Activated CD4-positive, alpha-beta T cell treated with anti-CD3 and anti-CD28 coated beads, Interleukin-2, amount 50 U/mL, for 48 hours (primary cell): ENCODE measurements around the gene PYHIN1.

Experiments
- DNase-seq, 2 experiments: peaks; one replicate each; pipeline ENCODE4 v3.0.0-alpha.2; 2020

PYHIN1 gene

GRCh38 chr1:158931055-158931737, at the start of gene PYHIN1:
PYHIN1 (plus strand) TSS chr1:158931552; CDS start chr1:158936911, 5,359 bp downstream.
- peak in 1 of 2 experiments; percentile 17 for DNase-seq

DNA sequence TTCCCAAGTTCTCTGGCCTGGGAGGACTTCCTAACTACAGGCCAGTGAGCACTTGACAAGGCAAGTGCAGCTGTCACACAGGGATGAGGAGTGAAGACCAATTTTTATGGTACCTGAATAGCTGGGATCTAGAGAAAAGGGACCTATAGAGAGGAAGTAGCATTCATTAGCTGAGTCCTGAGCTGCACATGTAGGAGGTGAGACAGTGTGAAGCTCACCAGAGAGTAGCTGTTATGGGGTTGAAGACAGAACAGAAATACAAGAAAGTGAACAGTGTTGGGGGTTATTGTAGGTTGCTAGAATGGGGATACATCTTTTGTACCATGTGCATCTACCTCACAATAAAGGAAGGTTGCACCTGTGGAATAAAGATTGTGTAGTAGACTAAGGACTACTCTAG, 37.7 kb upstream of the PYHIN1 start:
- no peak for DNase-seq

DNA sequence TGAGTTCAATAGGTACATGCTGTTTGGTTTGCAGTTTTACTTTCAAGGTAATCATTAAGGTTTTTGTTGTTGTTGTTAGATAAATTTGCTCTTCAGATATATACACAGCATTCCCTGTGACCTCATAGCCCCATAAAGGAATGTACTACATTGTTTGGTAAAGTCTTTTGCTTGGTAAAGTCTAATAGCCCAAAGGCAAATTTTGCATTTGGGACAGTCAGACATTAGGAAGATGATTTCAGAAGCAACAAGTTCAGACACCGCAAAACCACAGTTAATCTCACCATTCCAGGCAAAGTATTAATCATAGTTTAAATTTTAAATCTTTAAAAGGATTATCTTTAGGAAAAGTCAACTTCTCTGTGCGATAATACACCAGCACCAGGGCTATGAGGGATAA, 32.6 kb upstream of the PYHIN1 start:
- DNase-seq: no peak

DNA sequence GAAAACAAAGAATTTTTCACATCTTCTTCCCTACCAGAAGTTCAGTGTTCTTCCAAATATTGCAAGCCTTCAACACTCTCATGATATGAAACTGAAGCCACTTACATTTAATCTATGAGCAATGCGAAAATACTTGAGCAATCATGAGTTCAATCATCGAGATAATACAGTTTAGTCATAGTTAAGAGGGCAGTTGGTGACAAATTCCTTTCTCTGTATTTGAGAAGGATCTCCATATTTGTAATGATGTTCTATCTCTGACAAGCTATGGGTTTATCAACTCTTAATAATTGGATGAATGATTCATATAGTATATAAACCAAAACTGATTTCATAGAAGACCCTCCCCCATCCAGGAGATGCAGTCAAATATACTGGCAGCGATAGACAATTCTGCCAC, 29.7 kb upstream of the PYHIN1 start:
- DNase-seq: no peak

- DNase-seq: no peak
Measured at GRCh38 chr1:158916085-158916484, 15.3 kb upstream of the PYHIN1 start.

DNA sequence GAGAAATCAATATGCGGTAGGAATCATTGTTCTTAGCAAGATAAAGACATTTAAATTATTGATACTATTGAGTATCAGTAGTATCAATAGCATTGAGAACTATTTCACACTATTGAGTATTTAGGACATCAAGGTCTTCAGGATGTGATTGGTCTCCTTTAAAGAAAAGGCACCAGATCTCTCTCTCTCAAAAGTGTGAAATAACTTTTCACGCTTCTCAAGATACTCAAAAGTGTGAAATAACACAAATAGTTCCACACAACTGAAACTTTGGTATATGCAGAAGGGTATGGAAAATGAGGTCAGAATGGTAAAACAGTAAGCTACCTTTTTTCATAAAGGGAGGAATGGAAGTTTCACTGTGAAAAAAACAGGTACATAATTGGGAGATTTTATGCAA, 6.7 kb upstream of the PYHIN1 start:
- DNase-seq: no peak

DNA sequence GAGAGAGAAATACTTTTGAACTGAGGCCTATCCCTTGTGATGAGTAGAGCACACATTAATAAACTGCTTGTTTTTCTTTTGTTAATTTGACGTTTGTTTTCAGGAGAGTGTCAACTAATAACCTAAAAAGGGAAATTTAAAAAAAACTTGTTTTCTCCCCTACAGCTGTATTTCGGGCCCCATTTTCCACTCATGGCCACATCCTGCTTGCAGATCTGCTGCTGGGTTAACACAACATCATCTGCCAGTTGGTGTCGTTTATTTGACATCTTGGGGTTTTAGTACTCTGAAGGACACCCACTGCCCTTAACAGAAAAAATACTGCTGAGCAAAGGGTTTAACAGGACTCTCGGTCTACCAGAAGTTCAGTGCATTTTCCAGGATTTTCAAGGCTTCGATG, 848 bp upstream of the PYHIN1 start:
- DNase-seq: peak; percentile 19 to 27

- no peak for DNase-seq
Measured at GRCh38 chr1:158932171-158932570, 819 bp downstream of the PYHIN1 start.

DNA sequence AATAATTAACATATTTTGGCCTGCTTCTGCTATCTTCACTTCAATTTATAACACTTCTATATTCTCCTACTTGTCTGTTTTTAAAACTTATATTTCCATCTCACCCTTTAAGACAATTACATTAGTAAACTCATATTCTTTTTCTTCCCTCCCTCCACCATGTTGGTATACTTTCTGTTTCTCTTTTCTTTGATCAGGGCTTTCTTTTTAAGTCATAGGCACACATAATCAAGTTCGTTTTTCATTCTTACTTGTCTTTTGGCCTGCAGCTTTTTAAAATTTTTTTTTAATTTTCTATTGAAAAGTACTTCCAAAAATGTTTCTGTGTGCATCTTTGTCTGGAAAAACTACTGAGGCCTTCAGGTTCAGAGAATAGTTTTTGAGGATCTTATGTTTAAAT, 2.3 kb downstream of the PYHIN1 start:
- no peak for DNase-seq

GRCh38 chr1:158939180-158939579, 7.8 kb downstream of the PYHIN1 start:
- no peak for DNase-seq

GRCh38 chr1:158941317-158941716, 10.0 kb downstream of the PYHIN1 start:
- no peak for DNase-seq

DNA sequence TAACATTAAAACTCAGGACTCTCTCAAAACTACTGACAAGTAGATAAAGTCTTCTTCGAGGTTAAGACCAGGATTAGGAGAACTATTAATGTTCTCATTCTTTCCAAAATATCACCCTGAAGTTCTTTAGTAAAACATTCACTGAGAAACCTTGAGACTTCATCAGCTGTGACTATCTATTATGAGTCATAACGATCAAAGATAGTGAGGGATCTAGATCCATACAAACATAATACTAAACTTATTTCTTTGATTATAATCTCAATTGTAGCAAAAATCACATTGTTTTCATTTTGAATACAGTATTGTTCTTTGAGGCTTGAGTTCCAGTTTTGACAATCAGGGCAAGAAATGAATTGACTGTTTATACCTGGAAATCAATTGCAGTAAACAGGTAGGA, 11.1 kb downstream of the PYHIN1 start:
- DNase-seq: no peak

DNA sequence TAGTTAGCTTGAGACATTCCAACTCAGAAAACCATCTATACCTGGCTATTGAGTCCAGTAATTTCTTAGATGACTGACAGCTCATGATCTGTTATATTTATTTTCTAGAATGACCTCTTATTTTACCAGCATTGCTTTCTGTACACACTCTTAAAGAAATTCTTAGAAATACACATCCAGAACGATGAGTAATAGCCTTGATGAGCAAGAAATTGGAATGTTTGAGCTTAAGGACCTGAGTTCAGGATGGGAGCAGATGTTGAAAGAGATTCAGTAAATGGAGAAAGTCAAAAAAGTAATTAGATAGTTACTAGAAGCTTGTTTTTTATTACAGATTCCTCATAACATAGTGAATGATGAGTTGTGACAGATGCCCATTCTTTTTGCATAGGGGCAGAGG, 11.7 kb downstream of the PYHIN1 start:
- no peak for DNase-seq

DNA sequence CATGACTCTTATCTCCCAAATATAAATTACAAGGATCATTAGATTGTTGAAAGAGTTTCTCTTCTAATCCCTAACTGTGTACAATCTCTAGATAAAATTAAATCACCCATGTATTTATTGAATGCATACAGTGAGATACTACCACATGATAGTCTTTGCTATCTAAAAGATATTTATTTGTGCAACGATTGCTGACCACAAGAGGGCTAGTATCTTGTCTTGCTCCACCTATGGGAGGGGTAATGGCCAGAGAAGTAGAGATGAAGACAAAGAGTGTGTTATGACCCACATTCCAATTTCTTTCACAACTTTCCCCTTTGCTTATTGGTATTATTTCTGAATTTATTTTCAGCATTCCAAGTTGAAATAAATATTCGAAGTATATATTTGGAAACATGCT, 13.7 kb downstream of the PYHIN1 start:
- DNase-seq: no peak

- no peak for DNase-seq
Measured at GRCh38 chr1:158946785-158947184, 15.4 kb downstream of the PYHIN1 start.

DNA sequence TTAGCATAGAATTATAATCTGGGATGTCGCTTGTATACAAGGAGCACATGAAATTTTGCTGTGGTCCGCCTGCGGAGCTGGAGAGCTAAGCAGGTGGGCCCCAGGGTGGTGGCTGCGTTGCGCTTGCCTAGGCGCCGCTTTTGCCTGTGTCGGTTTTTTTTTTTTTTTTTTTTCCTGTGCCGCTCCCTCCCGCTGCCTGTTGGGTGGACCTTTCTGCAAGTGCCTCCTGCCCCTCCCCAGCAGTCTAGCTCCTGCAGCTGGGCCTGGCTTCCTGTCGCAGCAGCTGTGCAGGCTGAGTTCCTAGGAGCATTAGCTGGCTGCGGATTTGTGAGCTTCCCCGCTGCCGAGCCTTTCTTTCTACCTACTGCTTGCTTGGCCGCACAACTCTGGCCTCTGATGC, 20.6 kb downstream of the PYHIN1 start:
- DNase-seq: no peak

DNA sequence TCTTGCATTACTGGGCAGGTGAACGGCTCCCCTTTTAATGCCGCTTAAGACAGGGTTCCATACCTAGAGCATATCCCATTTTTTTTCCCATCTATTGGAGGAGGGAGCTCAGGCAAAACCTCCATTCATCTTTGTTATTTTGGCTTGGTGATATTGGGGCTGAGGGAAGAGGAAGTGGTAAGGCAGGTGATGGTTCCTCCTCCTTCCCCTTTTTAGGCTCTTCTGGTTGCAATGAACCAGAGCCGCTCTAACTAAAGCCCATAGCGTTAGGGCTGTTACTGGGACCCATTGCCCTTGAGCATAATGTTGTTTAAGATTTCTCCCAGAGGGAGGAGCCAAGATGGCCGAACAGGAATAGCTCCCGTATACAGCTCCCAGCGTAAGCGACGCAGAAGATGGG, 21.1 kb downstream of the PYHIN1 start:
- DNase-seq: no peak

- DNase-seq: no peak
Measured at GRCh38 chr1:158961178-158961577, 29.8 kb downstream of the PYHIN1 start.

GRCh38 chr1:158962983-158963382, 31.6 kb downstream of the PYHIN1 start:
- DNase-seq: no peak

DNA sequence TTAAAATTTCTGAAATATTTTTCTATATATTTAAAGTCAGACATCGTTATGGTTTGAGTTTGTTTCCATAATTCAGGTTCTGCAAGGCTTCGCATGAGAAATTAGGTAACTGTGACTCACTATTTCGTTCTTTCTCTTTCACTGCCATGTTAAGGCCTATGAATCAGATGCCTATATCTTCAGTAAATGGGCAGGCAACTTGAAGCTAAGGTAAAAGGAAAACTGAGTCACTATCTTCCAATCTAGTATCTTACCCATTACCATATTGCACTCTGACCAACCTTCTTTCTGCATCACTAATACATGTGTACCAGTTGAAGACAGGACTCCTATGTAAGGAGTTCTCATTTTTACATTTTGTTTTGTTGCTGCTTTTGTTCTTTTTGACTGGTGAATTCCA, 37.8 kb downstream of the PYHIN1 start:
- DNase-seq: no peak

- peak in 1 of 2 experiments; percentile 20 for DNase-seq
Measured at GRCh38 chr1:158969855-158970254, 38.5 kb downstream of the PYHIN1 start.

GRCh38 chr1:158972841-158973240, 41.5 kb downstream of the PYHIN1 start:
- no peak for DNase-seq

GRCh38 chr1:158976219-158976618, 44.9 kb downstream of the PYHIN1 start:
- no peak for DNase-seq

DNA sequence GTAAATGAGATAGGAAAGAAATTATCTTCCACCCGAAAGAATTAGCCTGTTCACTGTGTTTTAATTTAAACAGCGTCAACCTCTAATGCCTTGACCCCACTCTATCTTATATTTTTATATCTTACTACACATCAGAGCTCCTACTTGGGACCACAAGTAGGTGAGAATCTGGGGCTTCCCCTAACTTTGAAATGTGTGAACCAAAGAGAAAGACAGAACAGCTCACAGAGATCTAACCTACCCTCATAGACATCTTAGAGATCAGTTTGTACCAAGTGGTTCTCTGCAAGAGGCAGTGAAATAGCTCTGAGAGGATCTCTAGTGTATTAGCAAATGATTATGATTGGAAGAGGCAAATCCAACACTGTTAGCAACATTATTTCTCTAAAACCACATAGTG, 47.4 kb downstream of the PYHIN1 start:
- DNase-seq: no peak

DNA sequence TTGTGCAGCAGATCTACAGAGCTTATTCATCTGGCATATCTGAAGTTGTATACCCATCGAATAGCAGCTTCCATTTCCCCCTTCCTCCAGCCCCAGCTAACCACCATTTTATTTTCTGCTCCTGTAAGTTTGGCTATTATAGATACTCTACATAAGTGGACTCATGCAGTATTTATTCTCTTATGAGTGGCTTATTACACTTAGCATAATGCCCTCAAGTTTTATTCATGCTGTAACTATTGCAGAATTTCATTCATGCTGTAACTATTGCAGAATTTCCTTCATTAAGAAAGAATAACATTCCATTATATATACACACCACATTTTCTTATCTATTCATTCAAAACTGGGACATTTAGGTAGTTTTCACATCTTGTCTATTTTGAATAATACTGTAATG, 47.9 kb downstream of the PYHIN1 start:
- no peak for DNase-seq

DNA sequence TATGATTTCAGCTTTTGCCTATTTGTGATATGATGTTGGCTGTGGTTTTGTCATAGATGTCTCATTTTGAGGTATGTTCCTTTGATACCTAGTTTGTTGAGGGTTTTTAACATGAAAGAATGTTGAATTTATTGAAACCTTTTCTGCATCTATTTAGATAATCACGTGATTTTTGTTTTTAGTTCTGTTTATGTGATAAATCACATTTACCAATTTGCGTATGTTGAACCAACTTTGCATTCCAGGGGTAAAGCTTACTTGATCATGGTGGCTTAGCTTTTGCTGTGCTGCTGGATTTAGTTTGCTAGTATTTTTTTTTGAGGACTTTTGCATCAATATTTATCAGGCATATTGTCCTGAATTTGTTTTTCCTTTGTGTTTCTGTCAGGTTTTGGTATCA, 51.9 kb downstream of the PYHIN1 start:
- no peak for DNase-seq
